HepG2 (cell line): ENCODE results near the gene PIH1D2. TPM values are rescaled to one million over a fixed set of nuclear protein-coding genes. Genes with fewer than 3 reads are reported as not detected.

Source experiments
- ATF6 ChIP-seq: sonication (generic); formaldehyde crosslinking; conservative IDR thresholded peaks from 2 replicates; pipeline ENCODE4 v1.4.0; 2020; ENCODE audit warnings: missing genetic modification reagents
- BCL3 ChIP-seq: sonication (generic); formaldehyde crosslinking; IDR thresholded peaks from 2 replicates; pipeline ENCODE4 v1.5.1; 2020; ENCODE audit warnings: mild to moderate bottlenecking, missing genetic modification reagents, moderate library complexity
- BRD4 ChIP-seq: sonication (generic); formaldehyde crosslinking; IDR thresholded peaks from 2 replicates; pipeline ENCODE4 v1.4.0; 2020; ENCODE audit warnings: missing genetic modification reagents
- CAMTA2 ChIP-seq: sonication (generic); formaldehyde crosslinking; IDR thresholded peaks from 2 replicates; pipeline ENCODE4 v1.4.0; 2020; ENCODE audit warnings: mild to moderate bottlenecking, missing genetic modification reagents, borderline replicate concordance
- CEBPB ChIP-seq: IDR thresholded peaks from 2 replicates; pipeline ENCODE4 v1.6.1; 2011; ENCODE audit warnings: low read depth, low read length, improper control_type of control experiment, borderline replicate concordance
- EEA1 ChIP-seq: sonication (generic); formaldehyde crosslinking; IDR thresholded peaks from 2 replicates; pipeline ENCODE4 v1.5.1; 2020; ENCODE audit warnings: mild to moderate bottlenecking, missing genetic modification reagents, borderline replicate concordance
- GATA4 ChIP-seq: sonication (generic); IDR thresholded peaks from 2 replicates; pipeline ENCODE4 v1.6.1; 2016; ENCODE audit warnings: antibody characterized with exemption, low read depth, borderline replicate concordance
- GZF1 ChIP-seq: sonication (generic); formaldehyde crosslinking; IDR thresholded peaks from 2 replicates; pipeline ENCODE4 v1.5.1; 2020; ENCODE audit warnings: mild to moderate bottlenecking, missing genetic modification reagents
- HDAC6 ChIP-seq: fragments of 200-600 bp; sonication (generic); IDR thresholded peaks from 2 replicates; pipeline ENCODE4 v1.7.0; 2017; ENCODE audit warnings: mild to moderate bottlenecking, antibody characterized with exemption, low read length, low read depth
- HINFP ChIP-seq: sonication (generic); formaldehyde crosslinking; IDR thresholded peaks from 2 replicates; pipeline ENCODE4 v1.4.0; 2020; ENCODE audit warnings: low read depth, mild to moderate bottlenecking, missing genetic modification reagents
- MEF2D ChIP-seq: sonication (generic); formaldehyde crosslinking; IDR thresholded peaks from 2 replicates; pipeline ENCODE4 v1.5.1; 2020; ENCODE audit warnings: mild to moderate bottlenecking, missing genetic modification reagents
- MIER3 ChIP-seq: IDR thresholded peaks from 2 replicates; pipeline ENCODE4 v1.6.1; 2016; ENCODE audit warnings: missing compliant biosample characterization, borderline replicate concordance
- NRL ChIP-seq: sonication (generic); formaldehyde crosslinking; IDR thresholded peaks from 2 replicates; pipeline ENCODE4 v1.5.0; 2020; ENCODE audit warnings: missing genetic modification reagents, mild to moderate bottlenecking, moderate library complexity, borderline replicate concordance
- SKI ChIP-seq: fragments of 450-650 bp; IDR thresholded peaks from one replicate; pipeline ENCODE4 v1.6.1; 2018; ENCODE audit warnings: mild to moderate bottlenecking; ENCODE audit not compliant: partially characterized antibody
- TEAD3 ChIP-seq: optimal IDR thresholded peaks from 2 replicates; pipeline ENCODE3; 2016; ENCODE audit warnings: borderline replicate concordance
- YEATS2 ChIP-seq: sonication (generic); formaldehyde crosslinking; IDR thresholded peaks from 2 replicates; pipeline ENCODE4 v1.4.0; 2020; ENCODE audit warnings: missing genetic modification reagents, borderline replicate concordance
- ZBTB38 ChIP-seq: sonication (generic); formaldehyde crosslinking; IDR thresholded peaks from 2 replicates; pipeline ENCODE4 v1.5.1; 2020; ENCODE audit warnings: mild to moderate bottlenecking, missing genetic modification reagents
- ZFP1 ChIP-seq: IDR thresholded peaks from 2 replicates; pipeline ENCODE4 v1.6.1; 2016
- ZNF160 ChIP-seq: sonication (generic); formaldehyde crosslinking; IDR thresholded peaks from 2 replicates; pipeline ENCODE4 v1.8.0; 2022; ENCODE audit warnings: mild to moderate bottlenecking, inconsistent platforms, missing genetic modification reagents
- ZNF281 ChIP-seq: sonication (generic); formaldehyde crosslinking; IDR thresholded peaks from 2 replicates; pipeline ENCODE4 v1.4.0; 2020; ENCODE audit warnings: missing genetic modification reagents, borderline replicate concordance
- ZNF547 ChIP-seq: sonication (generic); formaldehyde crosslinking; IDR thresholded peaks from 2 replicates; pipeline ENCODE4 v1.5.1; 2020; ENCODE audit warnings: mild to moderate bottlenecking, missing genetic modification reagents
- ZNF891 ChIP-seq: sonication (generic); formaldehyde crosslinking; IDR thresholded peaks from 2 replicates; pipeline ENCODE4 v1.5.0; 2020; ENCODE audit warnings: mild to moderate bottlenecking, missing genetic modification reagents
- polyA plus RNA-seq, 8 experiments: library from polyadenylated mRNA; depleted of rRNA in 3 of 8; stranded (reverse) in 7 of 8; unstranded in 1 of 8; fragments of >200 nt; fragmentation: Illumina TruSeq in 4 of 8; extraction: Trizol in 4 of 8; gene quantifications; 2 replicates each; pipeline versions ENCODE4 v1.2.1 to v1.2.3, GENCODE V29; 2011 to 2016; ENCODE audit warnings: low read depth in 4 of 8, missing spikeins in 1 of 8, mixed read lengths in 1 of 8; ENCODE audit not compliant: insufficient read depth in 1 of 8
- total RNA-seq, 5 experiments: library from RNA; depleted of rRNA; stranded (reverse); fragments of >200 nt; fragmentation: Illumina TruSeq; extraction: Trizol; gene quantifications; 2 replicates each; pipeline ENCODE4 v1.2.3, GENCODE V29; 2016; ENCODE audit warnings: low read depth in 1 of 5

Gene PIH1D2
- total and polyA plus RNA-seq, 2 of the 13 experiments (the other 11 are each of a cell fraction or from before 2014, with no cell fraction given), result 0.49 to 2.7 TPM

- peak; percentile 29; the same call in 1 of the 2 replicates for TF ChIP-seq ZNF281
- TF ChIP-seq ZBTB38 (CRISPR knock-in tag), result no peak
- peak; percentile 82; the same call in 1 of the 2 replicates for TF ChIP-seq ZNF891
- TF ChIP-seq ATF6 (CRISPR knock-in tag), result peak; percentile 61; the same call in 1 of the 2 replicates
- TF ChIP-seq GATA4, result no peak
- no peak for TF ChIP-seq GZF1 (CRISPR knock-in tag)
- no peak for TF ChIP-seq HDAC6
- TF ChIP-seq YEATS2, result peak; percentile 84; the same call in 1 of the 2 replicates
- 0 out of 2 replicates have a peak, but pooled peaks have one; percentile 52 for TF ChIP-seq ZNF547 (CRISPR knock-in tag)
- TF ChIP-seq SKI, result peak; percentile 47
- TF ChIP-seq EEA1, result no peak
- TF ChIP-seq CEBPB, result no peak
- no peak for TF ChIP-seq ZNF160
- TF ChIP-seq ZFP1 (CRISPR knock-in tag), result peak; percentile 65; the same call in 1 of the 2 replicates
- TF ChIP-seq NRL (CRISPR knock-in tag), result peak; percentile 76
- TF ChIP-seq CAMTA2 (CRISPR knock-in tag), result no peak
- TF ChIP-seq BCL3 (CRISPR knock-in tag), result peak; percentile 57
- no peak for TF ChIP-seq MEF2D
- no peak for TF ChIP-seq MIER3 (CRISPR knock-in tag)
- TF ChIP-seq BRD4 (CRISPR knock-in tag), result no peak
- TF ChIP-seq TEAD3 (CRISPR knock-in tag), result peak; percentile 38
- no peak; the same call in 1 of the 2 replicates for TF ChIP-seq HINFP
These were observed at the start of gene PIH1D2, which contains the start of gene NKAPD1 (continued) for GRCh38 chr11:112073941-112074811.
